Hematopoietic multipotent progenitor cell (in vitro differentiated cells): ENCODE measurements around the gene SRD5A3. TPM values are rescaled to one million over a fixed set of nuclear protein-coding genes. Genes with fewer than 3 reads are reported as not detected.

Experiments used
- DNase-seq, 3 donors: peaks; one replicate each; pipeline ENCODE4 v3.0.0-alpha.2; 2011 to 2015; ENCODE audit warnings: low read depth in 2 of 3, low spot score in 2 of 3
- total RNA-seq: library from RNA; depleted of rRNA; stranded (reverse); fragments of >200 nt; gene quantifications from one replicate; pipeline ENCODE4 v1.2.3, GENCODE V29; 2012

Gene SRD5A3
- total RNA-seq = 20.5 TPM

DNA sequence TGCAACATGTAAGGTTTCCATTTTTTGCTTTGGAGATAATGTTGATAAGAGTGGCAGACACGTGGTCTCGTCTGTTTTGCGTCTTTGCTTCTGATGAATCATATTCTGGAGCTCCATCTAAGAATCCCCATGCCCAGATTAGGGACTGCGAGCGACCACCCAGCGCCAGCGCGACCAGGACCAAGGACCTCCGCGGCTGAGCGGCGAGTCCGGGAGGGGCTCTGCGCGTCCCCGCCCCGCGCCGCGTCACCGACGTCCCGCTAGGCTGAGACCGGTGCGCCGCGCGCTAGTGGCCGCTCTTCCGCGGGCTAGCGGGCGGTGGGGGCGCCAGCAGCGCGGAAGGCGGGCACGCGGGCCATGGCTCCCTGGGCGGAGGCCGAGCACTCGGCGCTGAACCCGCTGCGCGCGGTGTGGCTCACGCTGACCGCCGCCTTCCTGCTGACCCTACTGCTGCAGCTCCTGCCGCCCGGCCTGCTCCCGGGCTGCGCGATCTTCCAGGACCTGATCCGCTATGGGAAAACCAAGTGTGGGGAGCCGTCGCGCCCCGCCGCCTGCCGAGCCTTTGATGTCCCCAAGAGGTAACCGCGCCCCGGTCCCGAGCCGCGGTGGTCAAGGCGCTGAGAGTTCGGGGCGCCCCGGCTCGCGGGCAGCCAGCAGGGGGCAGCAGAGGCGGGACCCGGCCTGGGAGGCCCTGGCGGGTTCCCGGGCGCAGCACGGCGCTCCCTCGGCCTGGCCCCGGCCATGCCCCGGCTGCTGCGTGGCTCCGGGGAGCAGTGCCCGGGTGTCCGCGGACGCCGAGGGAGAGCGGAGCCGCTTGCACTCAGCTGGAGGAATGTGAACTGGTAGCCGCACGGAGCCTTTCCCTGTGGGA is at the start of gene SRD5A3:
SRD5A3 (plus strand) TSS at position 263 of the 871 bp plus-strand sequence; CDS start at position 358, 95 bp downstream.
- DNase-seq = peak; percentile 58 to 80 (median 75)

DNA sequence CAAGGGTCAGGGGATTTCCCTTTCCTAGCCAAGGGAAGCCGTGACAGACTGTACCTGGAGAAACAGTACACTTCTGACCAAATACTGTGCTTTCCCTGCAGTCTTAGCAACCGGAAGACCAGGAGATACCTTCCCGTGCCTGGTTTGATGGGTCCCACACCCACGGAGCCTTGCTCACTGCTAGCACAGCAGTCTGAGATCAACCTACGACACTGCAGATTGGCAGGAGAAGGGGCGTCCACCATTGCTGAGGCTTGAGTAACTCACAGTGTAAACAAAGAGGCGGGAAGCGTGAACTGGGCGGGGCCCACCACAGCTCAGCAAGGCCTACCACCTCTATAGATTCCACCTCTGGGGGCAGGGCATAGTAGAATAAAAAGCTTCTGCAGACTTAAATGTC is 48.7 kb upstream of the SRD5A3 start:
- no peak for DNase-seq

DNA sequence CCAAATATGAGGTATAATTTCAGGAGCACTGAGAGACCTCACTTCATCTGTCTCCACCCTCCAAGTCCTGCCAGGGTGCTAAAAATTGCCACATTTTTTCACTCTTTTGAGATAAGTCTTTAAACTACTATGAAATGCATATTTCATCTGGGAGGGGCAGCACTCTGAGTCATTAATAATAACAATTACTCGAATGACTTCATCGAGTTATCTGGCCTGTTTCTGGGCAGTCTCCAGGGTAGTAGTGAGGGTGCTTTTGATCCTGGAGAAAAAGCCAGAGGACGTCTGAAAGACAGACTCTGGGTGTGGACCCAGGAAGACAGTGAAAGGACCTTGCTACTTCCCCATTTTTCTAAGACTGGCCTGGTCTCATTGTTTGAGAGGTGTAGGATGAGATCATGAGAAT is 42.3 kb upstream of the SRD5A3 start:
- DNase-seq = no peak

DNA sequence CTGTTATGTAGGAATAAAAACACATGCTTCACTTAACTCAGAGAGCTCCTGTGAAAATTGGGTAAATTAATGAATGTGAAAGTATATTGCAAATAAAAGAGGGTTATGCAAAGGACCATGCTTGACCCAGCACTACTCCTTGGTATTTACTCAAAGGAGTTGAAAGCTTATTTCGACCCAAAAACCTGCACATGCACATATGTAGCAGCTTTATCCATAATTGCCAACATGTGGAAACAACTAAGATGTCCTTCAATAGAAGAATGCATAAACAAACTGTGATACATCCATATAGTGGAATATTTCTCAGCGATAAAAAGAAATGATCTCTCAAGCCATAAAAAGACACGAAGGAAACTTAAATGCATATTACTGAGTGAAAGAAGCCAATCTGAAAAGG is 41.7 kb upstream of the SRD5A3 start:
- no peak for DNase-seq

DNA sequence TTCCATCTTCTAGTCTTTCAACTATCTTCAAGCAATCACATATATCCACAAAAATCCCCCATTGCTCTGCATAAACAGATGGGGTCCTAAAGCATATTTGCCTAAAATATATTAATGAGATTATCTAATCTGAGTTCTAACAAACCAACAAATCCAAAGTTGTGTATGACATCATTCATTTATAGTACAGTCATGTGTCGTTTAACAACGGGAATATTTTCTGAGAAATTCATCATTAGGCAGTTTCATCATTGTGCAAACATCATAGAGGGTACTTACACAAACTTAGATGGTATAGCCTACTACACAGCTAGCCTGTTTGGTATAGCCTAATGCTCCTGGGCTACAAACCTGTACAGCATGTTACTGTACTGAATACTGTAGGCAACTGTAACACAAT is 38.0 kb upstream of the SRD5A3 start:
- DNase-seq = no peak

DNA sequence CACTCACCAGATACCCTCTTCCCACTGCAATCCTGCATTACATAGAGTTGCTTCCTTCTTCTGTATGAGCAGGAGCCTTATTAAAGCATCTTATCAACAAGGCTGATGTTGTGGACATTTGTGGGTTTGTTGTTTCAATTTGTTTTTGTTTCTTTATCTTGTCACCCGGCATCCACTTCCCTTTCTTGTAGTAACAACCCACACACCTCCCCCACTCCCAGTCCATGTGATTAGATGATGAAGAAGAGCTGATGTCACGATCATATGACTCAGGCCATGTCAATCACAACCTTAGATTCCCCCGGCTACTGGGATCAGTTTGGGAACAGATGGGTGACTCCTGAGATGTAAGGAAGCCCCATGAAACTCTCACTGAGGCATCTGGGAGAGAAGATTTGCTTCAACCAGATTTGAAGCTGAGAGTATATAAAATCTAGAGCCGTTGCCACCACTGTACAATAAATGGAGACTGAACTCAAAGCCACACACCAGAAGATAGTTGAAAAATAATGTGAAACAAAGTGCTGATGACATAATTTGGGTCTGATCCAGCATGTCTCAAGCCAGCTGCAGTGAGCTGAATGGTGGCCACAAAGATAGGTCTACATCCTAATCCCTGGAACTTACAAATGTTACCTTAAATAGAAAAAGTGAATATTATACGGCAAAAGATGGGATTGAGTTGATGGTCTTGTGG is 34.1 kb upstream of the SRD5A3 start:
- no peak for DNase-seq

DNA sequence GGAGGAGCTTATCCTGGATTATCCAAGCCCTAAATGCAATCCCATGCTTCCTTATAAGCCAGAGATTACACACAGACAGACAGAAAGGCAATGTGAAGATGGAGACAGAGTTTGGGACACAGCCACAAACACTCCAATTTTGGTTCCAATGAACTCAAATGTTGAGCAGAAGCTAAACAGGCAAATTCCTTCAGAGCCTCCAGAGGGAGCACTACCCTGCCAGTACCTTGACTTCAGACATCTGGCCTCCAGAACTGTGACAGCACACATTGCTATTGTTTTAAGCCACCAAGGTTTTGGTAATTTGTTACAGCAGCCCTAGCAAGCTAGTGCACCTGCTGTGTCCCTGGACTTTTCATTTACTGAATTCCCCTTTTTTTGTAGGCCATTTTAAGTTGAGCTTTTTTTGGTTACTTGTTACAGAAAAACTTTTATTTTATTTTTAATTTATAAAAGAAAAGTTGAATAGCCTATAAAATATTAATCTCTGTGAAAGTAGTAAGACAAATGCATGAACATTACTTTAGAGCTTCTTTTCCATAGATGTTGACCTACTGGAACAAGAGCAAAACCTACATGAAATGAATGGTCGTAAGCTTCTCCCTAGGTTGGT is 33.4 kb upstream of the SRD5A3 start:
- DNase-seq = peak in 2 of 3 donors; percentile 33 to 59

DNA sequence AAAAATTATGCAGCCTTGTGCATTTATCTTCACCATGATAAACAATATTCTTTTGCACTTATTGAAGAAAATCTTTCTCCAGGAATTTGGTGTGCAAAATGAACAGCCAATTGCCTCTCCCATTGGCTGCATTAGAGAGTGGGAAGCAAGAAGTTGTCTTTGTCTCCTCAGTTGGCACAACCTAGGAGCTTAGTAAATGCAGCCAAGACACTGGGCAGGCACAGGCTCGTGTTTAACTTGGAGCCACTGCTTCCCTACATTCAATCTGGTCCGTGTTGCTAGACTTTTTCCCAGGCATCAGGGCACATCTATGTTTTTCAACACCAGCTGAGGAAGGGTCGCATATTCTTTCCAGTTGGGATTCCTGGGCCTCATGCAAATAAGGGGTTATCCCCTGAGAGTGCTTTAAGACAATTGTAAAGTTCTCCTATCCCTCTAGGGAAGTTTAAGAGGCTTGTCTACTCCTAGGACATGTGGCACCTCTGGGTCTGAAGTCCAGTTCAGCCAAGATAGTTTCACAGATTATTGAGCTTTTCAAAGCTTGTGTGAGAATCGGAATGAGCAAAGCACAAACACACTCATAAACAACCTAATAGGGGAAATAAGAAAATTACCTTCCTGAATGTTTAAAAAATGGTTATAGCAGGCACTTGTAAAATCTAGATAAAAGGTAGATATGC is 31.8 kb upstream of the SRD5A3 start:
- no peak for DNase-seq

DNA sequence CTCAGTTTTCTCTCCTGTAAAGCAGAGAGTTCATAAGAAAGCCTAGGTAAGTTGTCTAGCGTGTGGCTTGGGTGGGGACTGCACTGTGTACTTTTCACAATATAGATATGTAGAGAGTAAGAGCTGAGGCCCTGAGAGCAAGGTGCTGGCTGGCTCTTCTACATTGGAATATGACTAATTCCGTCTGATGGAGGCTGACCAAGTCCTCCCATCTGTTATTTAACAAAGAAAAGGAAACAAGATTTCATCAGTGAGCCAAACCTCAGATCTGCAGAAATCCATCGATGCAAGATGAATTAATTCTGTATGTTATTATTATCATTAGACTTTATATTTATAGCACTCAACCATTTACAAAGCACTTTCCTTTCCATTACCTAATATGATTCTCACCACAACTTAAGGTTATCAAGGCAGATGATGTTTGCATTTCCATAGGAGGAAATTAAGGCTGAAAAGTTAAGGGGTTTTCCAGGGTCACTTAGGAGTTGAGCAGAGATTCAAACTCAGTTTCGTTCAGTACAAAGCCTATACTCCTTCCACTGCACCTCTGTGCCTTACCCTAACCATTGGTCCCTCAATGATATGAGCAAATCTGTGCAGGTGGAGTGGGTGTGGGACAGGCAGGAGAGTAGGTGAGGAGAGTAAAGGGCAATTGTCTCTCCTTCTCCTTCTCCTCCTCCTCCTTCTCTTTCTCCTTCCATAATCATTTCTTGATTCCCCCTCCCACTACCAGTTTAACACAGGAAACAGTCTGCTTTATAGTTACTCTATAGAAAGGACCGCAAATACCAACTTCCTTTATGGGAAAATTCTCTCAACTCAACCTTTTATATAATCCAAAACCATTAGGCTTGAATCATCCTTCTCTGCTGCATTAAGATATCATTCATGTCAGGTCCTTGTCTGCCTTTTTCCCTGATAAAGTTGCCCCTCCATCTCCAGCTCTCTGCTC is 27.6 kb upstream of the SRD5A3 start:
- DNase-seq = no peak

DNA sequence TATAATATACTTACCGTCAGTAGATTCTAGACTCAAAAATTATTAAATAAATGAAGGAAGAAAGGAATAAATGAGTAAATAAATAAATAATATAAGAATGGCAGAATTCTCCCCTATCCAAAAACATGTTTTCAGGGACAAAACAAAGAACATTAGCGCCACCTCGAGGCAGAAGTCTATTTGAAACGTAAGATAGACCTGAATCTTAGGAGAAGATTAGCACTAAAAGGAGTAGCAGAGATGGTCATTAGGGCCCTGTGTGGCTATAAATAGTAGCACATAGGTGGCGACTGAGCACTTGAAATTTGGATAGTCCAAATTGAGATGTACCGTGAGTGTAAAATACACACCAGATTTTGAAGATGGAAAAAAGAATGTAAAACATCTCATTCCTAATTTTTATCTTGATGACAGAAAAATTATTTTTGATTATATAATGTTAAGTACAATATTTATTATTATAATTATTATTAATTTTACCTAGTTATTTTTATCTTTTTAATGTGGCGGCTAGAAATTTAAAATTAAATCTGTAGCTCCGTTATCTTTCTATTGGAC is 24.3 kb upstream of the SRD5A3 start:
- peak in 2 of 3 donors; percentile 74 to 90 for DNase-seq

DNA sequence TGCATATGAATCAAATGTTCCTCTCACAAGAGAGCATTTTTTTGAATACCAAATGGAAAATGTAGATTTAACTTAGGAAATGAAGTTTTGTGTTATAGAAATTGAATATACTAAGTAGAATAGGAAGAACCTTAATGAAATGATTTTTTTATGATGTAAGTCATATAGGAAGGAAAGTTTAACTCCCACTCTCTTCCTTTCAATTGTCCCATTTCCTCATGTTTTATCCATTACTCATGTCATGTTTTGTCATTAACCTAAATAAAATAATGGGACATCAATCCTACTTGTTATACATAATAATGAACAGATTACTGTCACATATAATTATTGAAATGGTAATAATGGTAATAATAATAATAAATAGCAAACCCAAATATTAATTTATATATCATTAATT is 22.7 kb upstream of the SRD5A3 start:
- no peak for DNase-seq

DNA sequence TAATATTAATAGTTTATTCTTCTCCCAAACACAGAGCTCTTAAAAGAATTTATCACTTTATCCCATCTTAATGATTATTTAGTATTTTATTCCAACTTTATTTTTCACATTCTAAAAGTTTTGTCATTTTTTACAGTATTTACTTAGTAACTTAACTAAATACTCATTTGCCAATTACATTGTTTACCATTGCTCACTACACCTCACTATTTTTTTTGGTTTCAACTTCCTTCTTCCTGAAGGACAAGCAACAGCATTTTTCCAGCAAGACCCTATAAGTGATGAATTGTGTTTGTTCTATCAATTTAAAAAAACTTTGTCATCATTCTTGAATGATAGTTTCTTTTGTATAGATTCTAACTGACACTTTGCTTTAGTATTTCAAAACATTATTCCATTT is 19.4 kb upstream of the SRD5A3 start:
- DNase-seq = no peak

DNA sequence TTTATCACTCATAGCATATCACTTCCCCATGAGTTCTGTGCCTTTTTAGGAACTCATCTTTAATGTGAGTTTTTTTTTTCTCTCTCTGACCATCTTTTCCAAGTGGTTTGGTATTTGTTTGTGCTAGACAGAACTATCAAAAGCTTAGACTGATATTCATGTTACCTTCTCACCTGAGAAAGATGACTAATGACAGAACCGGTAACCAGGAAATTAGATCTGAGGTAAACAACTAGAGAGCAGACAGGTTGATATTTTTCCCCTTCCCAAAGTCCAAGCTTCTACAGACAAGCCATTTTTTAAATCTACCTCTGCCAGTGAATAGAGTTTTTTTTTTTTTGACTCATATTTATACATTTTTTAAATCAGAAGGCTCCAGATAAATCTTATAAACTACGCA is 17.0 kb upstream of the SRD5A3 start:
- DNase-seq = no peak

DNA sequence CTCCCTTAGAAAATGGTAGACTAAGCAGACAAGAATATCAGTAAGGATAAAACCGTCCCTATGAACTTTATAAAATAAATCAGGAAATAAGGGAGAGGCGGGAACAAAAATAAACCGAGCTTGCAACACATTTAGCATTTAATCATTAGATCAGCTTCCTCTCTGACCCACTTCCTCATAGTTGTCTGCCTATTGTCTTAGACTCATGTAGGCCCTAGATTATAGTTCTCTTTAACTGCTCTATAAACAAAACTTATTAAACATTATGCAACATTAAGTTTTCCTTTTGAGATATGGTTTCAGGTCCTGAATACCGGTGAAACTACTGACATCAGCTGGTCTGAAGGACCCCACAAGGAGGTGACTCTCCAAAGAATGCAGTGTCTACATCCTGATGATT is 15.8 kb upstream of the SRD5A3 start:
- DNase-seq = no peak

DNA sequence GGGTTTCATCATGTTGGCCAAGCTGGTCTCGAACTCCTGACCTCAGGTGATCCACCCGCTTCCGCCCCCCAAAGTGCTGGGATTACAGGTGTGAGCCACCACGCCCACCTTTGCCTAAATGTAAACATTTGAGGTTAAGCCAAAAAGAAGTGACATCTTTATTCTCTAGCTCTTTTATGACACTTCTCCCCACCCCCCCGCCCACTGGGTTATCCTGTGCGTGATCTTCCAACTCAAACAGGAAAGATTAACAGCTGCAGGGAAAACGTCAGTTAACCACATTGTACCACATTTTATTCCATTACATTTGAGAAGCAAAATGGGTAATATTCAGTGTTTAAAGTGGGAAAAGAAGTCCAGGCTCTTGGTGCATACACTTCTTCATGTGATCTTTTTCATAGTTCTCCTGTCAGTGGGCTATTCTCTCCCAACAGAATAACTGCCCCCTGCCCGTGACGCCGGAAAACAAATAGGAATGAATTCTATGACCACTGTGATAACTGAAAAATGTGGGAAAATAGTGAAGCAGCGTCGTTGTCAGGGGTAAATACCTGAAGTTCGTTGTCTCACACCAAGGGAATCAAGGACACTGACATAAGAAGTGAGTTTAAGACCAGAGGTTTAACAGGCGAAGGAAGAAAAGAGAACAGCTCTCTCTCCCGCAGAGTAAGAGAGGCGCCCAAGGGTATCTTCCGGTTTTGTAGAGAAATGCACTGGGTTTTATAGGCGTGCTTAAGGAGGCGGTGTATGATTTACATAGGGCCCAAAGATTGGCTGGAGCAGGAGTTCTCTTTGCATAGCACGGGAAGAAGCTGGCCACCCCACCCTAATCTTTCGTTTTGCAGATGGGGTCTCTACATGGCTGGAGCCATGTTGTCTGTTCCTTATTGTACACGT is 9.7 kb upstream of the SRD5A3 start:
- peak in 2 of 3 donors; percentile 52 to 84 for DNase-seq

DNA sequence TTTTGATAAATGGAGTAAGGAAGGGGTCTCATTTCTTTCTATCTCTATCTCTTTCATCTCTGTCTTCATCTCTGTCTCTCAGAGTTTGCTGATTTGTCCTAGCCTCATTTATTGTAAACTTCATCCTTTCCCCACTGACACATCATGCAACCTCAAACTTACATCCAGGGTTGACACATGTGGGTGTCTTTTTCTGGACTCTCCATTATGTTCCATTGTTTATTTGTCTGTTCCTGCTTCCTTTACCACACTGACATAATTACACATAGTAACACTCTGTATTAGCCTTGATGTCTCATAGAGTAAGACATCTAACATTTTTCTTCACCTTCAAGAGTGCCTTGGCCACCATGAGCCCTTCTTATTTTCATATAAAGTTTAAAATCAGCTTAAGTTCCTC is 8.1 kb upstream of the SRD5A3 start:
- DNase-seq = no peak

DNA sequence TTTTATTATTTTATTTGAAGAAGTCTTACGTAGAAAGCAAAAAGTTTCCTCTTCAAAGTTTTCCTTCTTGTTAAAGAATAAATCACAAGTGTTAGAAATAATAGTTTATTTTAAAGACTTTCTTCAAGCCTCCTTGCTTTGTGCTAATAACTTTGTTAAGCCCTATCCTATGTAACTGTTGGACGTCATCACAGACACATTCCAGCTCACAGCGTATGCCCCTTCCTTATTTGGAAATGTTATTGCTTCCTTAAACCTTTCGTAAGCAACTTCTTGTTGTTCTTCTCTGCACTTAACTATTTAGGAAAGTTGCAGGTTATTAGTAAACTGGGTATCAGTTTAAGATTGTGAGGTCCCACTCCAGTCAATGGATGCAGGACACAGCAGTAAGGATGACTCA is 7.6 kb upstream of the SRD5A3 start:
- DNase-seq = no peak

DNA sequence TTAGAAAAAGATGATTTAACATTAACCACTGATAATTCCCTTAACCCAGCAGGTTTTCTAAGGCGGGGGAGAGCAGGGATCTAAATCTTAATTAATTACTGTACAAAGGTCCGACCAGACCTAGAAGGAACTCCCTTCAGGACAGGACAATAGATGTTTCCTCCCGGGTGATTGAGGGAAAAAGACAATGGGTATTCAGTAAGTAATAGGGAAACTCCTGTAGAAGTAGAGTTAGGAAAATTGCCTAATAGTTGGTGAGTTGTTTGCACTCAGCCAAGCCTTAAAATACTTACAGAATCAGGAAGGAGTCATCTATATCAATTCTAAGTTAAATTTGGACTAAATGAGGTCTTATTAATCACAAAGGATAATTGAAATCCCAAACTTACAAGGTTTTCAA is 5.8 kb upstream of the SRD5A3 start:
- DNase-seq = no peak

DNA sequence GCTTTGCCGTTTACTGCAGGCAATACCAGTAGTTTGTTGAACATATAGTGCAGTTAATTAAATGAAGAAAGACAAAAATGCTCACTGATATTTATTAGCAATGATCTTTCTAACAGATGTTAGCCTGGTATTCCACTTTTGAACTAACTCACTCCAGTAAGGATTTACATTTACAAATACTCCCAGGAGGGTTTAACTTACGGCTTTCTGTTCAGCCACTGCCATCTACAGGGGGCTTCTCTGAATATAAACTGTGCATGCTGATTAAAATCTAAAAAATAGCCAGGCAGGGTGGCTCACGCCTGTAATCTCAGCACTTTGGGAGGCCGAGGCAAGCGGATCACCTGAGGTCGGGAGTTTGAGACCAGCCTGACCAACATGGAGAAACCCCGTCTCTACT is 2.2 kb upstream of the SRD5A3 start:
- no peak for DNase-seq
